Caco-2 (cell line): ENCODE data around the gene XIRP1. TPM values are rescaled to one million over a fixed set of nuclear protein-coding genes. Genes with fewer than 3 reads are reported as not detected.

Experiments used
- BruUV-seq: library from RNA; stranded (reverse); fragments of 400-500 nt; replicated peaks from 2 replicates; lab custom pipeline; 2021; lab: Mats Ljungman, UMichigan
- CTCF ChIA-PET: fragments of 300-600 bp; sonication (Branson Sonifier 250); formaldehyde crosslinking; loops from one replicate; lab custom pipeline; 2022; ENCODE audit warnings: antibody characterized with exemption; lab: Charles Lee
- POLR2A ChIA-PET: fragments of 300-600 bp; sonication (Branson Sonifier 250); formaldehyde crosslinking; loops from one replicate; lab custom pipeline; 2022; ENCODE audit warnings: antibody characterized with exemption; lab: Charles Lee
- DNase-seq, 2 experiments: peaks; one replicate each; pipeline versions ENCODE4 v3.0.0 to v3.0.0-alpha.2; 2020 to 2022
- H3K27me3 ChIP-seq: replicated peaks from 2 replicates; pipeline ENCODE4 v1.6.0; 2011; ENCODE audit warnings: low read length; ENCODE audit not compliant: control insufficient read depth, insufficient read depth
- H3K36me3 ChIP-seq: 2 replicates; pipeline ENCODE4 v1.5.1; 2011; ENCODE audit warnings: low read length; ENCODE audit not compliant: control insufficient read depth, insufficient read depth
- H3K4me1 ChIP-seq: fragments of 250-450 bp; sonication (Bioruptor Pico); 2 replicates; pipeline ENCODE4 v1.5.1; 2020; ENCODE audit warnings: mild to moderate bottlenecking
- H3K4me3 ChIP-seq: 2 replicates; pipeline ENCODE4 v1.5.1; 2011; ENCODE audit warnings: low read depth, mild to moderate bottlenecking, control low read depth, low read length
- H3K9me3 ChIP-seq: fragments of 250-450 bp; sonication (Bioruptor Pico); 2 replicates; pipeline ENCODE4 v1.5.1; 2020; ENCODE audit warnings: mild to moderate bottlenecking, moderate library complexity
- H3K27ac Mint-ChIP-seq: one replicate; pipeline ENCODE4 v1.8.0; 2022; ENCODE audit warnings: mixed read lengths; ENCODE audit not compliant: unreplicated experiment
- H3K27me3 Mint-ChIP-seq: one replicate; pipeline ENCODE4 v1.8.0; 2022; ENCODE audit warnings: mixed read lengths; ENCODE audit not compliant: insufficient read depth, unreplicated experiment
- H3K36me3 Mint-ChIP-seq: one replicate; pipeline ENCODE4 v1.8.0; 2022; ENCODE audit warnings: mild to moderate bottlenecking, mixed read lengths; ENCODE audit not compliant: insufficient read depth, unreplicated experiment
- H3K4me1 Mint-ChIP-seq: one replicate; pipeline ENCODE4 v1.8.0; 2022; ENCODE audit warnings: low read depth, mixed read lengths; ENCODE audit not compliant: unreplicated experiment
- H3K4me3 Mint-ChIP-seq: one replicate; pipeline ENCODE4 v1.8.0; 2022; ENCODE audit warnings: mild to moderate bottlenecking, moderate library complexity, mixed read lengths; ENCODE audit not compliant: unreplicated experiment
- H3K9me3 Mint-ChIP-seq: one replicate; pipeline ENCODE4 v1.8.0; 2022; ENCODE audit warnings: mixed read lengths; ENCODE audit not compliant: unreplicated experiment
- CTCF ChIP-seq, 2 experiments: fragments of 200-600 bp in 1 of 2; IDR thresholded peaks; 1 replicate in 1 of 2; 2 replicates in 1 of 2; pipeline versions ENCODE4 v1.5.1 to v1.8.0; 2011 to 2022; ENCODE audit warnings: antibody characterized with exemption in 1 of 2, control low read depth in 1 of 2, inconsistent platforms in 1 of 2, low read depth in 1 of 2, low read length in 1 of 2, mild to moderate bottlenecking in 1 of 2, moderate library complexity in 1 of 2; ENCODE audit not compliant: insufficient read depth in 1 of 2, severe bottlenecking in 1 of 2, unreplicated experiment in 1 of 2
- intact Hi-C: fragments of 100-400 bp; cut with micrococcal nuclease; formaldehyde crosslinking; loops from one replicate; pipeline ENCODE4 v1.10.0; 2022; ENCODE audit not compliant: unreplicated experiment
- total RNA-seq: library from RNA; stranded (reverse); gene quantifications from 2 replicates; pipeline ENCODE4 v1.2.3, GENCODE V29; 2022

Gene XIRP1
- total RNA-seq, 1 experiment from 2014 or later = not detected

GRCh38 chr3:39136533-39137434, 55.6 kb downstream of the XIRP1 start:
- Mint-ChIP-seq H3K4me1 (peaks cover 15% of the 10 kb centered on the region), H3K4me3 (no peak overlapping the region), H3K27ac (no peak overlapping the region), H3K27me3 (no peaks in the 10 kb centered on the region), H3K9me3 (no peaks in the 10 kb centered on the region), H3K36me3 (peaks cover 14% of the 10 kb centered on the region)
- no peak for TF ChIP-seq CTCF (IDR thresholded peaks at IDR 0.05; ENCODE audit: insufficient read depth in 1 of 2, low read depth in 1 of 2, low read length in 1 of 2, severe bottlenecking in 1 of 2, unreplicated experiment in 1 of 2)
- POLR2A ChIA-PET = no interaction called here
- intact Hi-C loops = no loop called here
- Histone ChIP-seq H3K9me3 (no peaks in the 10 kb centered on the region), H3K36me3 (no peaks in the 10 kb centered on the region; the same call in 1 of the 2 replicates), H3K27me3 (no peaks in the 10 kb centered on the region), H3K4me1 (peaks cover 8% of the 10 kb centered on the region), H3K4me3 (no peak overlapping the region)
- no peak for DNase-seq
- BruUV-seq = no TSS peak
- CTCF ChIA-PET = no interaction called here

- H3K4me1 Mint-ChIP-seq = peaks cover under 1% of the 10 kb centered on the region
- Histone ChIP-seq H3K4me1 (no peaks in the 10 kb centered on the region), H3K4me3 (no peak overlapping the region), H3K27me3 (no peaks in the 10 kb centered on the region), H3K9me3 (no peaks in the 10 kb centered on the region), H3K36me3 (no peaks in the 10 kb centered on the region)
- intact Hi-C loops = no loop called here
- POLR2A ChIA-PET = no interaction called here
- H3K36me3 Mint-ChIP-seq = peaks cover 6% of the 10 kb centered on the region
- no peak for DNase-seq
- H3K9me3 Mint-ChIP-seq = no peaks in the 10 kb centered on the region
- no peak overlapping the region for H3K4me3 Mint-ChIP-seq
- CTCF ChIA-PET = no interaction called here
- H3K27me3 Mint-ChIP-seq = no peaks in the 10 kb centered on the region
- BruUV-seq = no TSS peak
- no peak for TF ChIP-seq CTCF (IDR thresholded peaks at IDR 0.05; ENCODE audit: insufficient read depth in 1 of 2, low read depth in 1 of 2, low read length in 1 of 2, severe bottlenecking in 1 of 2, unreplicated experiment in 1 of 2)
- no peak overlapping the region for H3K27ac Mint-ChIP-seq
Measured at GRCh38 chr3:39135170-39135805, 57.1 kb downstream of the XIRP1 start.

GRCh38 chr3:39134305-39134704, 58.1 kb downstream of the XIRP1 start:
- H3K27me3 Mint-ChIP-seq = no peaks in the 10 kb centered on the region
- BruUV-seq = no TSS peak
- H3K4me3 ChIP-seq = no peak overlapping the region
- TF ChIP-seq CTCF (IDR thresholded peaks at IDR 0.05; ENCODE audit: insufficient read depth in 1 of 2, low read depth in 1 of 2, low read length in 1 of 2, severe bottlenecking in 1 of 2, unreplicated experiment in 1 of 2) = no peak
- ChIA-PET CTCF (no interaction called here), POLR2A (no interaction called here)
- DNase-seq = no peak
- H3K36me3 ChIP-seq = no peaks in the 10 kb centered on the region
- no peaks in the 10 kb centered on the region for H3K4me1 ChIP-seq
- no peaks in the 10 kb centered on the region for H3K9me3 ChIP-seq
- intact Hi-C loops = no loop called here
- peaks cover 6% of the 10 kb centered on the region for H3K36me3 Mint-ChIP-seq
- H3K9me3 Mint-ChIP-seq = no peaks in the 10 kb centered on the region
- no peak overlapping the region for H3K27ac Mint-ChIP-seq
- H3K4me3 Mint-ChIP-seq = no peak overlapping the region
- no peaks in the 10 kb centered on the region for H3K4me1 Mint-ChIP-seq
- no peaks in the 10 kb centered on the region for H3K27me3 ChIP-seq
